Mucosa of gallbladder (tissue), 1 donor: Measurements from ENCODE around the gene SPRED3. TPM values are rescaled to one million over a fixed set of nuclear protein-coding genes. Genes with fewer than 3 reads are reported as not detected.
"Not testable (repeated sequence)": the region's sequence is repeated elsewhere in the genome, so short reads cannot be mapped to it uniquely, and the experiment has no call there.

Experiments used
- DNase-seq: peaks from one replicate; pipeline ENCODE4 v3.0.0-alpha.2; 2020; ENCODE audit warnings: low spot score
- total RNA-seq: library from RNA; stranded (reverse); gene quantifications from one replicate; pipeline ENCODE4 v1.2.1, GENCODE V29; 2021
- donor health status: DM: no; HTN: no; CAD: no.

The SPRED3 gene
- total RNA-seq, 1 donor from 2014 or later, result 3.4 TPM

GRCh38 chr19:38391911-38392464 lies 3.5 kb downstream of the SPRED3 start:
- no peak for DNase-seq

DNA sequence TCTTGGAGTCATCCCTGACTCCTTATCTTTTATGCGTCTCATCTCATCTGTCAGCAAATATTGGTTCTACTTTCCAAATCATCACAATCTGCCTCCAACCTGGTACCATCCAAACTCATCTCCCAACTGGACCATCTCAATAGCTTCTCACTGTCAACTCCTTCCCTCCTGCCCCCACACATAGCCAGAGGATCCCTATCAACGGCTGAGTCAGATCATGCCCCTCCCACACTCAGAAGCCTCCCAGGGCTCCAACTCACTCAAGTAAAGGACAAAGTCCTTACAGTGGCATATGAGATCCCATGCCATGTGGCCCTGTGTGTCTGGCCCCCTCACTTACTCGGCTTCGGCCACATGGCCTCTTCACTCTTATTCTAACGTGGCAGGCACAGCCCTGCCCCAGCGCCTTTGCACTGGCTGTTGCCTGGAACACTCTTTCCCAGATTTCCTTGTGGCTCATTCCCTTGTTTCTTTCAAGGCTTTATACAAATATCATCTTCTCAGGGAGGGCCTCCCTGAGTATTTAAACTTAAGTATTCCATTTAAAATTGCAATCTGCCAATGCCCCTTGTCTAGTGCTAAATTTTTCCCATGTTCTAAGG lies 4.3 kb downstream of the SPRED3 start:
- DNase-seq, result no peak

DNA sequence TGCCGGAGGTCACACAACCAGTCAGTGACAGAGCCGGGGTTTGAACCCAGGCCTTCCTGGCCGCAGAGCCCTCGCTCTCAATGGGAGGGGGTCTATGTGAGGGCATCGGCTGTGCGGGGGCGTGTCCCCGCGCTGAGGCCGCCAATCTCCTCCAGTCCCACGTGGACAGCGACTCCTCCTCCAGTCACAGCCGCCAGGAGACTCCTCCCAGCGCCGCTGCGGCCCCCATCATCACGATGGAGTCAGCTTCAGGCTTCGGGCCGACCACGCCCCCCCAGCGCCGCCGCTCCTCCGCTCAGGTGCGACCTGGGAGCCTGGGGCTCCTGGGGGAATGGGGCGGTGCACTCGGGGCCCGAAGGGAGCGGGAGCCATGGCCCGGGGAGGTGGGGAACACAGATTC lies 6.0 kb downstream of the SPRED3 start:
- DNase-seq, result no peak

DNA sequence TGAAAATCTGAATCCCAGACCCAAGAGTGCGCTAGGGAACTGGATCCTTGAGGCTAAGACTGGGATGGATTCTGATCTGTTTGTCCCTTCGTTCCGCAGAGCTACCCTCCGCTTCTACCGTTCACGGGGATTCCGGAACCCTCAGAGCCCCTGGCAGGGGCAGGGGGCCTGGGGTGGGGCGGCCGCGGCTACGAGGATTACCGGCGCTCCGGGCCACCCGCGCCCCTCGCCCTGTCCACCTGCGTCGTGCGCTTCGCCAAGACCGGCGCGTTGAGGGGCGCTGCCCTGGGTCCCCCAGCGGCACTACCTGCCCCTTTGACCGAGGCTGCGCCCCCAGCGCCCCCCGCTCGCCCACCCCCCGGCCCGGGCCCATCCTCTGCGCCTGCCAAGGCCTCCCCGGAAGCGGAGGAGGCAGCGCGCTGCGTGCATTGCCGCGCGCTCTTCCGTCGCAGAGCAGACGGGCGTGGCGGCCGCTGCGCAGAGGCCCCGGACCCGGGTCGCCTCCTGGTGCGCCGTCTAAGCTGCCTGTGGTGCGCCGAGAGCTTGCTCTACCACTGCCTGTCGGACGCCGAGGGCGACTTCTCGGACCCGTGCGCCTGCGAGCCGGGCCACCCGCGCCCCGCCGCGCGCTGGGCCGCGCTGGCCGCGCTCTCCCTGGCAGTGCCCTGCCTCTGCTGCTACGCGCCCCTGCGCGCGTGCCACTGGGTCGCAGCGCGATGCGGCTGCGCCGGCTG lies 7.1 kb downstream of the SPRED3 start:
- DNase-seq, result no peak

DNA sequence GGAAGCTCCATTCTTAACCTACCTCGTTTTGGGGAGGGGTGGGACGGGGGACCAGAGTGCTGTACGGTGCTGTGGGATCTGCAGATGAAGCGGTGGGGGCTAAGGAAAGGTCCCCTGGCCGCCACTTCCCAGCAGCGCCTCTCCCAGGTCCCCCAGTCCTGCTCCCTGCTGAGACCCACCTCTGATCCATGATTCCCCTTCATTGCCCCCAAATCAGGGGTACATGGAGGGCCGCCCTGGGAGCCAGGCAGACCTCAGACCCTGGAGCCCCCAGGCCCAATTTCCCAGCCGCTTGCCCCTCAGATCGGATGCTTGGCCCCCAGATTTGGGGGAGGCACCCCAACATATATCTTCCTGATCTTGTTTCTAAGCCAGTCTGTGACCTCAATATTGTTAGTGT lies 10.6 kb downstream of the SPRED3 start:
- DNase-seq, result no peak

- DNase-seq, result no peak
These were observed 11.0 kb downstream of the SPRED3 start for GRCh38 chr19:38399537-38399936.

- no peak for DNase-seq
These were observed 11.9 kb downstream of the SPRED3 start for GRCh38 chr19:38400361-38400760.

GRCh38 chr19:38401148-38401547 lies 12.7 kb downstream of the SPRED3 start:
- DNase-seq, result no peak

GRCh38 chr19:38402623-38402966 lies 14.1 kb downstream of the SPRED3 start:
- DNase-seq, result no peak

DNA sequence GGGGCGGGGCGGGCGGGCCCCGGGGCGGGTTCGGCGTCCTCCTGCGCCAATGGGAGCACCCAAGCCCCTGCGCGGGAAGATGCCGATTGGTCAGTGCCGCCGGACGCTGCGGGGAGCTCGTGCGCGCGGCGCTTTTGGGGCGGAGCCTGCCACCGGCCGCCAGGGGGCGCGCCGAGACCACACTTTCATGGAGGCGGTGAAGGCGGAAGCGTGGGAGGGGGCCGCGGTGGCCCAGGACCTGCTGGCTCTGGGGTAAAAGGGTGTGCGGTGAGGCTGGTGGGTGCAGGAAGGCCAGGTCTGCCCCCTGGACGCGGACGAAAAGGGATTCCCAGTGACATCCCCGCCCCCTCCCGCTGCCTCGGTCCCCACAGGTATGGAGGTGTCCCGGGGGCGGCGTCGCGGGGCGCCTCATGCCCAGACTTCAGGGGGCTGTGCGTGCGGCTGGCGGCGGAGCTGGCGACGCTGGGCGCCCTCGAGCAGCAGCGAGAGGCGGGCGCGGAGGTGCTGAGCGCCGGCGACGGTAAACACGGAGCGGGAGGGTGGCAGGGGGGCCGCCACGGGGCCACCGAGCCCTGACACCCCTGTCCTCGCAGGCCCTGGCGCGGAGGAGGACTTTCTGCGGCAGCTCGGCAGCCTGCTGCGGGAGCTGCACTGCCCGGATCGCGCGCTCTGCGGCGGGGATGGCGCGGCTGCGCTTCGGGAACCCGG lies 14.6 kb downstream of the SPRED3 start, which contains the start of gene FAM98C:
Gene FAM98C (plus strand): TSS at position 127 of the 708 bp plus-strand sequence. CDS start 61 bp downstream, at position 188.
- DNase-seq, result peak; percentile 98

DNA sequence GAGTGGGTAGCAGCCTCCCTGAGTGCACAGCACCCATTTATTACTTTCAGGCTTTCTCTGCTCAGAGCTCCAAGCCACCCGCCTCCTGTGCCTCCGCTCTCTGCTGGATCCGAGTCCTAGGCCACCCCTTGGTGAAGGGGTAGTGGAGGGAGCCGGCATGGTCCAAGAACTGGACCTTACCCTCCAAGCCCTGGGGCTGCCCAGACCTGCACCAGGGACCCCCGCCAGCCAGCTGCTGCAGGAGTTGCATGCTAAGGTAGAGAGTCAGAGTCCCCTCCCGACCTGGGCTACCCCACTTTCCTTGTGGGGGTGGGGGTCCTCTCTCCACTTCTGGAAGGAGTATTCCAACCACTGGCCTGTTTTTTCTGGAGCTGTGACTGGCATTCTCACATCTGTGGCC lies 16.4 kb downstream of the SPRED3 start:
- DNase-seq, result no peak

DNA sequence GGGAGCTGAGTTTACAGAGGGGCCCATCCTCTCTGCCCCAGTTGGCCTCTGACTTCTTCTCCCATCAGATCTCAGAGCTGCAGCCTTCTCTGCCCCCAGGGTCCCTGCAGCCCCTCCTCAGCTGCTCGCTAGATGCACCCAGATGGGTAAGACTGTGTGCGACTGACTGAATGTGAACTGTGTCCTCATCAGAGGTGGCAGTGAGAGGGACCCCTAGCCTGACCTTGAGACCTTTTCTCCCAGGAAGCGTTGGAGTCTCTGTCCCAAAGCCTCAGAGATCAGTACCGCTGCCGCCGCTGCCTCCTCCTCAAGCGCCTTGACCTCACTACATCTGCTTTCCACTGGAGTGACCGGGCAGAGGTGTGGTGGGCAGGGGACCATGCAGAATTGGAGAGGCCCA lies 16.8 kb downstream of the SPRED3 start:
- DNase-seq, result no peak

DNA sequence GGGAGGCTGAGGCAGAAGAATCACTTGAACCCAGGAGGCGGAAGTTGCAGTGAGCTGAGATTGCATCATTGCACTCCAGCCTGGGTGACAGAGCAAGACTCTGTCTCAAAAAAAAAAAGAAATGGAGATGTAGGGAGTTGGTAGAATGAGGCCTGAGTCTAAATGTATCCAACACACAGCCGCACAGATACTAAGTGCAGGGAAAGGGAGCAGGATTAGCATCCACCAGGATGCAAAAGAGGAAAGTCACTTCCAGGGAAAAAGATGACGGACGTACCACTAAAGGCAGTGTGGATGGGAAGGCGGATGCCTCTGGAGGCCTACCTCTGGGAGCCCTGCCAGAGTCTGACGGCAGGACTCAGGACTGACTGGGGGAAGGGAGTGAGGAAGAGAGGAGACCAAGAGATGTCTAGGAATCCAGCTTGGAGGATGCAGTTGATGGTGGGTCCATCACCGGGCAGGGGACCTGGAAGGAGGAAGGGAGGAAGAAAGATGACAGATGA lies 21.2 kb downstream of the SPRED3 start:
- DNase-seq, result no peak

DNA sequence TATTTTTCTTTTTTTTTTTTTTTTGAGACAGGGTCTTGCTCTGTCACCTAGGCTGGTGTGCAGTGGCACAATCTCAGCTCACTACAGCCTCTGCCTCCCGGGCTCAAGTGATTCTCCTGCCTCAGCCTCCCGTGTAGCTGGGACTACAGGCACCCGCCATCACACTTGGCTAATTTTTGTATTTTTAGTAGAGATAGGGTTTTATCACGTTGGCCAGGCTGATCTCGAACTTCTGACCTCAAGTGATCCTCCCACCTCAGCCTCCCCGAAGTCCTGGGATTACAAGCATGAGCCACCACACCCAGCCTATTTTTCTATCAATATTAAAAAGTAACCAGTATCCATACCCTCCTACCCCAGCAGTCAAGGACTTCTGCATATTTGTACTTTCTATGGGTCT lies 21.9 kb downstream of the SPRED3 start:
- not testable (repeated sequence) for DNase-seq

DNA sequence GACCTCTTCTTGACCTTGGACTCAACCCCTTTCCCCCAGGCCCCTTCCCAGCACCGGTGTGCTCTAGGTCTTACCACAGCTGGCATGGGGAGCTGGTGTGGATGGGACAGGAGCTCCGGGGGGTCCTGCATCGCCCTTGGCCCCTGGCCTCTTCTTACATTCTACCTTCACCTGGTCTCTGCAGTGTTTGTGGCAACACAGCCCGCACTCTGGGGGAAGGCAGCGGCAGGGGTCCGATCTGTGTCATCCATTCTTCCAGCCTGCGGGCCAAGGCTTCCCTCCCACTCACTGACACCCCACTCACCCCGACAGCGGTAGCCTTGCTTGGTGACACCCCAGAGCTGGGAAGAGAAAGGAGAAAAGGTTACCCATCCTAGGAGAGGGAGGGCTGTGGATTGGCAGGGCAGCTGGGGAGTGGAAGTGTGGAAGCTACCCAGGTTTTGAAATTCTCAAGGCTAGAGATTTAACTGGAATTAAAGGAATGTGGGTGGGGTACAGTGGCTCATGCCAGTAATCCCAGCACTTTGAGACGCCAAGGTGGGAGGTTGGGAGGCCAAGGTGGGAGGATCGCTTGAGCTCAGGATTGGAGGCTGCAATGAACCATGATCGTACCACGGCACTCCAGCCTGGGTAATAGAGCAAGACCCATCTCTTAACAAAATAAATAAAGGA lies 22.7 kb downstream of the SPRED3 start:
- DNase-seq, result no peak

GRCh38 chr19:38411898-38412297 lies 23.4 kb downstream of the SPRED3 start:
- DNase-seq, result not testable (repeated sequence)

DNA sequence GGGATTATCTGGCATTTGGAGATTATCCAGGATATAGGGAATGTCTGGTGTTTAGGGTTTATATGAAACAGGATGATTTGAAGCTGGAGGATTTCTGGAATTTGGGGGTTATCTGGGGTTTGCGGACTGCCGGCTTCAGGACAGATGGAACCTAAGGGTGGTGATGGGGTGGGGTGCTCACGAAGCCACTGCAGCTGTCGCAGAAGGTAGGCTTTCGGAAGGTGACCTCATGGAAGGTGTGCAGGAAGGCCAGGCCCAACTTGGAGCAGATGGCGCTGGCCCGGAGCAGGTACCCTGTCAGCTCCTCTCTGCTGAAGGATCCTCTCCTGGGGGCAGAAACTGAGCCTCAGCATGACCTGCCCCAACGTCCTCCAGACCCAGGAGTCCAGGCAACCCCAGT lies 24.0 kb downstream of the SPRED3 start:
- no peak for DNase-seq

DNA sequence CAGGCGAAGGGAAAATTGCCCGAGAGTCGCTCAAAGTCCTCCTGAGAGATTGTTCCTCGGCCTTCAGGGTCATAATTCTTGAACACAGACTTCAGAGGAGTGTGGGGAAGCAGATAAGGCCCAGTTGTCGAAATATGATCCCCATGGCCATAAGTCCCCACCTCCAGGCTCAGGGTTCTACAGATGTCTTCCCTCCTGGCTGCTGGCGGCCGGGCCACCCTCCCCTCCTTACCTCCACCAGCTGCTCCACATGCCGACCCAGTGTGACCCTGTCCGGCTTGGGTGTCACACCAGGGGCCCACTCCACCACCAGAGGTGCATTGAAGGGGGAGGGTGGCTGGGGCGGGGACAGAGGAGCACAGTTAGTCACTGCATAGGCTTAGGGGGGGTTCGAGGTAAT lies 24.5 kb downstream of the SPRED3 start:
- no peak for DNase-seq

DNA sequence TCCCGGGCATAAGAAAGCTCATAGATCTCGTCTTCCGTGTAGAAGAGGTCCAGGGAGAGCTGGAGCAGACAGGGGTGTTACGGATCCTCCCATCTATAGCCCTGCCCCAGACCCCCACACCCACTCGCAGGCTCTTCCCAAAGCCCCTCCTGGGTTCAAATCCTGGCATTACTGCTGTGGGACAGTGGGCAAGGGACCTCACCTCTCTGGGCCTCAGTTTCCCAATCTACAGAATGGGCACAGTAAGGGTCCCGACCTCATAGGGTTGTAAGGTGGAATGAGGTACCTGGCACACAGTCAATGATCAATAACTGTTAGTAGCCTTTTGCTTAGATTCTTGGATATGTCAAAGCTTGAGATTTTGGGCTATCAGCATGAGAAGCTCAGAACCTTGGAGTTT lies 24.9 kb downstream of the SPRED3 start:
- no peak for DNase-seq

- no peak for DNase-seq
These were observed 28.6 kb downstream of the SPRED3 start for GRCh38 chr19:38417146-38417543.

GRCh38 chr19:38417544-38418506 lies 29.3 kb downstream of the SPRED3 start:
- peak; percentile 34 for DNase-seq
